NOMO-1 (cell line): ENCODE measurements around the gene MAP2K7.
"Not testable (repeated sequence)": the region's sequence is repeated elsewhere in the genome, so short reads cannot be mapped to it uniquely, and the experiment has no call there.

Source experiments
- DNase-seq, 2 experiments: peaks; one replicate each; lab custom pipeline; 2025; ENCODE audit not compliant: unreplicated experiment in 2 of 2; lab: John Stamatoyannopoulos, UW

Gene MAP2K7

DNA sequence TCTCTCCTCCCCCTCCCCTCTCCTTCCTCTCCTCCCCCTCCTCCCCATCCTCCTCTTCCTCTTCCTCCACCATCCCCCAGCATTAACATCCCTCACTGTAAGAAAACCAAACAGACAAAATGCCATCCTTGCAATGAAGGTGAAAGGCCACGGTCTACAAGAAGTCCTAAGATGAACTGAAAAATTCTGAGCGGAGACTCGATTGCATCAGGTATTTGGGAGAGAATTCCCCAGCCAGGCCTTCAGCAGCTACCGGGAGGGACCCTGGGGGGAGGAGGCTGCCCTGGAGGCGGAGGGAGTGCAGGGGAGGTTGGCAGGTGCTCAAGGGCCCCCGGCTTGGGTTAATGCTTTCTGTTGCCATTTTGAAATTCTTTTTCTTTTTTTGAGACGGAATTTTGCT, 49.9 kb downstream of the MAP2K7 start:
- no peak for DNase-seq

DNA sequence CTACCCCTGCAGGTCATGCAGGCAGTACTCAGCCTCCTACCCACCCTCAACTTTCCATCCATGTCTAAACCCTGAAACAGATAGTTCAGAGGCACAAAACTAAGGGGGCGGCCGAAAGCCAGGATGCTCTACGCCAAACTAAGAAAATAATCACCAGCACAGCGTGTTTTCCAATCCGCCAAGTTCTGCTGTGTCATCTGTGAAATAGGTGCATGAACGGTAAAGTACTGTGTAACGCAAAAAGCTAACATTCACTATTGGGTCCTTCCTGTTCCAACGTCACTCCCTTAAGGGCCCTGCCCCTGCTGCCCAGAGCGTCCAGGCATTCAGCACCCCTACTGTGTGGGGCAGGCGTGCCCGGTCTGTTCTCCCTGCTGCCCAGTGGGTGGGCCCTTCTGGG, 52.0 kb downstream of the MAP2K7 start:
- DNase-seq = no peak

- peak in 1 of 2 experiments; percentile 3 for DNase-seq
Observed at GRCh38 chr19:7959211-7959610, 55.5 kb downstream of the MAP2K7 start.

GRCh38 chr19:7961082-7961481, 57.4 kb downstream of the MAP2K7 start:
- not testable (repeated sequence) for DNase-seq

- DNase-seq = no peak
Observed at GRCh38 chr19:7961920-7962626, 58.4 kb downstream of the MAP2K7 start.

DNA sequence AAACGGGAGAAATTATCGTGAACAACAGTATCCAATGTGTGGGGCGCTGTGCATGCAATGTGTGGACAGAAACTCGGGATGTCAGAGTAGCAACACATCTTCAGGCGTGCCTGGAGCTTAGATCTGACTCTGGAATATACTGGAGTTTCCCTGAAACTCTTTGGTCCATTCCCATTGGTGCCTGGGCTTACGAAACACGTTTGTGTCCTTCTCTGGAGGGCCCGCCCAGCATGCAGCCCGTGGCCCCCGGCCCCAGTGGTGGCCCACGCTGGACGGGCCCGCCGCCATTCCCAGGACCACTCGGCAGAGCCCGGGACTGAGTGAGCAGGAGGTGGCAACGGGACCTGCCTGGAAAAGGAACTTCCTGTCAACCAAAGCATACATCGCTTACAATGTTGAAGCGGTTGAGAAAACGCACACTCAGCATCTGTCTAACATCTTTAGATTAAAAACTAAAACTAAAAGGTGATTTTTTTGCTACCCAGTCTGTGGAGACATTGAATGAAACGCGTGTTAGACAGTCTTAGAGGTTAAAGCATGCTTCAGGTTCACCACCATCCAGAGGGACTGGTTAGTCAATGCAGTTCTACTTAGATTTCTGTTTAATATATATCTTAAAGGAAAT, 59.1 kb downstream of the MAP2K7 start:
- no peak for DNase-seq

- no peak for DNase-seq
Observed at GRCh38 chr19:7963566-7963965, 59.9 kb downstream of the MAP2K7 start.
